IMR-90 (cell line): ENCODE data around the gene RAB26. TPM values are rescaled to one million over a fixed set of nuclear protein-coding genes. Genes with fewer than 3 reads are reported as not detected.
"Not testable (repeated sequence)": the region's sequence is repeated elsewhere in the genome, so short reads cannot be mapped to it uniquely, and the experiment has no call there.

ENCODE experiments used
- ATAC-seq: fragments of 200-7000 bp; cut with Tn5 transposase; 2 replicates; pipeline ENCODE4 v1.9.1; 2020; ENCODE audit warnings: low read depth, mild to moderate bottlenecking, moderate library complexity
- BruUV-seq: library from RNA; stranded (reverse); fragments of 400-500 nt; replicated peaks from 2 replicates; lab custom pipeline; 2021; lab: Mats Ljungman, UMichigan
- CTCF ChIA-PET: fragments of 300-600 bp; formaldehyde crosslinking; extraction: SDS; loops from one replicate; lab custom pipeline; 2021; ENCODE audit warnings: antibody characterized with exemption; lab: Yijun Ruan, JAX
- POLR2A ChIA-PET: fragments of 300-600 bp; sonication (Branson Sonifier 250); formaldehyde crosslinking; loops from one replicate; lab custom pipeline; 2022; ENCODE audit warnings: antibody characterized with exemption; ENCODE audit not compliant: unreplicated experiment; lab: Charles Lee
- DNase-seq: peaks from one replicate; pipeline ENCODE4 v3.0.0; 2013
- H2AFZ ChIP-seq: replicated peaks from 2 replicates; pipeline ENCODE3; 2013; ENCODE audit warnings: low read length, mild to moderate bottlenecking; ENCODE audit not compliant: poor library complexity
- H2AK5ac ChIP-seq: 2 replicates; pipeline ENCODE4 v1.6.1; 2013; ENCODE audit warnings: low read depth, low read length, inconsistent platforms
- H2AK9ac ChIP-seq: replicated peaks from 2 replicates; pipeline ENCODE3; 2013; ENCODE audit warnings: mild to moderate bottlenecking, low read depth, low read length, moderate library complexity; ENCODE audit not compliant: poor library complexity
- H2BK120ac ChIP-seq: 2 replicates; pipeline ENCODE4 v1.6.1; 2013; ENCODE audit warnings: low read depth, low read length, inconsistent platforms
- H2BK15ac ChIP-seq: 3 replicates; pipeline ENCODE4 v1.6.1; 2013; ENCODE audit warnings: low read depth, low read length, inconsistent platforms
- H2BK20ac ChIP-seq: 2 replicates; pipeline ENCODE4 v1.6.1; 2013; ENCODE audit warnings: low read depth, mild to moderate bottlenecking, inconsistent platforms, low read length, moderate library complexity
- H2BK5ac ChIP-seq: 2 replicates; pipeline ENCODE4 v1.6.1; 2013; ENCODE audit warnings: mild to moderate bottlenecking, low read depth, low read length, inconsistent platforms; ENCODE audit not compliant: poor library complexity, severe bottlenecking
- H3K14ac ChIP-seq: replicated peaks from 2 replicates; pipeline ENCODE4 v1.6.1; 2013; ENCODE audit warnings: low read depth, low read length, inconsistent platforms
- H3K18ac ChIP-seq: 2 replicates; pipeline ENCODE4 v1.6.1; 2013; ENCODE audit warnings: low read depth, low read length, control low read depth
- H3K23ac ChIP-seq: 2 replicates; pipeline ENCODE4 v1.6.1; 2013; ENCODE audit warnings: low read depth, low read length, inconsistent platforms
- H3K27ac ChIP-seq: 2 replicates; pipeline ENCODE4 v1.5.1; 2013; ENCODE audit warnings: mild to moderate bottlenecking, control low read depth, low read length; ENCODE audit not compliant: insufficient read depth
- H3K27me3 ChIP-seq: 2 replicates; pipeline ENCODE4 v1.6.1; 2013; ENCODE audit warnings: low read length; ENCODE audit not compliant: control insufficient read depth, insufficient read depth
- H3K36me3 ChIP-seq: 2 replicates; pipeline ENCODE4 v1.6.1; 2013; ENCODE audit warnings: low read length, mixed read lengths; ENCODE audit not compliant: control insufficient read depth, insufficient read depth
- H3K4ac ChIP-seq: 2 replicates; pipeline ENCODE4 v1.6.1; 2013; ENCODE audit warnings: low read depth, low read length, inconsistent platforms
- H3K4me1 ChIP-seq: 2 replicates; pipeline ENCODE4 v1.6.1; 2013; ENCODE audit warnings: low read length, mixed read lengths; ENCODE audit not compliant: control insufficient read depth, insufficient read depth
- H3K4me2 ChIP-seq: 2 replicates; pipeline ENCODE4 v1.6.1; 2013; ENCODE audit warnings: low read depth, mild to moderate bottlenecking, control low read depth, low read length, moderate library complexity
- H3K4me3 ChIP-seq: 2 replicates; pipeline ENCODE4 v1.5.1; 2013; ENCODE audit warnings: low read depth, mild to moderate bottlenecking, control low read depth, low read length, moderate library complexity; ENCODE audit not compliant: insufficient read depth
- H3K56ac ChIP-seq: 2 replicates; pipeline ENCODE4 v1.6.1; 2013; ENCODE audit warnings: low read length, inconsistent platforms; ENCODE audit not compliant: insufficient read depth; ENCODE audit errors: extremely low read depth
- H3K79me1 ChIP-seq, 2 experiments: 2 replicates each; pipeline ENCODE4 v1.6.1; 2013; ENCODE audit warnings: low read length in 2 of 2, inconsistent platforms in 1 of 2, low read depth in 1 of 2
- H3K9ac ChIP-seq: 2 replicates; pipeline ENCODE4 v1.6.1; 2013; ENCODE audit warnings: low read depth, low read length, control low read depth
- H3K9me1 ChIP-seq: 2 replicates; pipeline ENCODE4 v1.6.1; 2013; ENCODE audit warnings: low read length, inconsistent platforms; ENCODE audit not compliant: insufficient read depth
- H3K9me3 ChIP-seq: 2 replicates; pipeline ENCODE4 v1.6.1; 2013; ENCODE audit warnings: low read length; ENCODE audit not compliant: control insufficient read depth, insufficient read depth
- H4K20me1 ChIP-seq: 2 replicates; pipeline ENCODE4 v1.6.1; 2013; ENCODE audit warnings: low read length, inconsistent platforms; ENCODE audit not compliant: insufficient read depth
- H4K5ac ChIP-seq: 2 replicates; pipeline ENCODE4 v1.6.1; 2013; ENCODE audit warnings: mild to moderate bottlenecking, low read depth, low read length, control low read depth
- H4K8ac ChIP-seq, 2 experiments: 2 replicates each; pipeline ENCODE4 v1.6.1; 2013; ENCODE audit warnings: low read depth in 2 of 2, low read length in 2 of 2, control low read depth in 1 of 2, inconsistent platforms in 1 of 2
- H4K91ac ChIP-seq: 2 replicates; pipeline ENCODE4 v1.6.1; 2013; ENCODE audit warnings: low read depth, low read length, inconsistent platforms; ENCODE audit not compliant: insufficient read depth
- WGBS, 2 experiments: methylation state at CpG; one replicate each; pipeline versions ENCODE4 v1.1.5 to v1.1.7; 2013; ENCODE audit warnings: missing lambda C conversion rate in 2 of 2; ENCODE audit not compliant: insufficient read length in 1 of 2; ENCODE audit errors: extremely low coverage in 2 of 2; 5-methylcytosine and 5-hydroxymethylcytosine counted together
- dilution Hi-C: fragments of 300-500 bp; cut with HindIII; formaldehyde crosslinking; loops from one replicate; pipeline ENCODE4 v1.14.3; 2018; ENCODE audit warnings: low sequenced_read_pairs; ENCODE audit not compliant: unreplicated experiment
- in situ Hi-C: fragments of 300-500 bp; cut with MboI; formaldehyde crosslinking; loops from 3 replicates; pipeline ENCODE4 v1.14.3; 2019; ENCODE audit warnings: low sequenced_read_pairs, inconsistent platforms, mixed read lengths
- intact Hi-C: fragments of 100-400 bp; cut with micrococcal nuclease; formaldehyde crosslinking; loops from 2 replicates; pipeline ENCODE4 v1.10.0; 2022
- polyA plus RNA-seq, 3 experiments: library from polyadenylated mRNA; depleted of rRNA; stranded (reverse); fragments of >200 nt; gene quantifications; 2 replicates each; pipeline ENCODE4 v1.2.3, GENCODE V29; 2012; ENCODE audit warnings: low replicate concordance in 1 of 3
- total RNA-seq: library from RNA; depleted of rRNA; stranded (reverse); fragments of >200 nt; gene quantifications from 2 replicates; pipeline ENCODE4 v1.2.3, GENCODE V29; 2012

The RAB26 gene
- total and polyA plus RNA-seq, 2 of the 4 experiments (the other 2 are of a cell fraction) = 1.1 to 4.5 TPM

GRCh38 chr16:2124377-2124693 lies 24.1 kb upstream of the RAB26 start:
- Histone ChIP-seq H3K9ac (peak overlapping the region; percentile 72), H2BK15ac (peak overlapping the region; percentile 63; the same call in 1 of the 3 replicates), H2BK20ac (0 out of 2 replicates have a peak overlapping the region, but pooled peaks have one; percentile 45), H3K56ac (peak overlapping the region; percentile 85), H3K18ac (peak overlapping the region; percentile 72; the same call in 1 of the 2 replicates), H3K4me1 (peaks cover 36% of the 10 kb centered on the region), H2AK9ac (peak overlapping the region; percentile 82), H3K14ac (peak overlapping the region; percentile 89), H3K4ac (peak overlapping the region; percentile 93), H4K20me1 (peaks cover 30% of the 10 kb centered on the region), H3K79me1 (peaks cover 7 to 28% of the 10 kb centered on the region in 2 experiments; a peak in 3 of 4 replicates), H3K4me2 (peak overlapping the region; percentile 74), H4K91ac (peak overlapping the region; percentile 89), H3K27ac (peak overlapping the region; percentile 98), H4K8ac (peak overlapping the region; percentile 71 to 89; a peak in 3 of 4 replicates), H3K23ac (peak overlapping the region; percentile 66; the same call in 1 of the 2 replicates), H2BK120ac (peak overlapping the region; percentile 88), H2BK5ac (peak overlapping the region; percentile 96), H4K5ac (peak overlapping the region; percentile 86), H2AK5ac (peak overlapping the region; percentile 70)
- dilution Hi-C loops, H3K9me3 ChIP-seq, intact Hi-C loops, H3K36me3 ChIP-seq, POLR2A ChIA-PET, DNase-seq, CTCF ChIA-PET, H3K9me1 ChIP-seq, in situ Hi-C loops, H3K4me3 ChIP-seq, H3K27me3 ChIP-seq, H2AFZ ChIP-seq, BruUV-seq: not testable (repeated sequence)
- 11% methylated on average over 5 of the region's 11 CpGs; no CpG with 5 or more reads in 1 of the 2 experiments for WGBS, 2 experiments
- ATAC-seq = peak; percentile 4
